ENCODE results near the gene TLE1.

The TLE1 gene

GRCh38 chr9:81573415-81574321, 115.7 kb downstream of the TLE1 start:
- no peak for FAIRE-seq

- no peak for FAIRE-seq
Observed at GRCh38 chr9:81570083-81570482, 119.3 kb downstream of the TLE1 start.

DNA sequence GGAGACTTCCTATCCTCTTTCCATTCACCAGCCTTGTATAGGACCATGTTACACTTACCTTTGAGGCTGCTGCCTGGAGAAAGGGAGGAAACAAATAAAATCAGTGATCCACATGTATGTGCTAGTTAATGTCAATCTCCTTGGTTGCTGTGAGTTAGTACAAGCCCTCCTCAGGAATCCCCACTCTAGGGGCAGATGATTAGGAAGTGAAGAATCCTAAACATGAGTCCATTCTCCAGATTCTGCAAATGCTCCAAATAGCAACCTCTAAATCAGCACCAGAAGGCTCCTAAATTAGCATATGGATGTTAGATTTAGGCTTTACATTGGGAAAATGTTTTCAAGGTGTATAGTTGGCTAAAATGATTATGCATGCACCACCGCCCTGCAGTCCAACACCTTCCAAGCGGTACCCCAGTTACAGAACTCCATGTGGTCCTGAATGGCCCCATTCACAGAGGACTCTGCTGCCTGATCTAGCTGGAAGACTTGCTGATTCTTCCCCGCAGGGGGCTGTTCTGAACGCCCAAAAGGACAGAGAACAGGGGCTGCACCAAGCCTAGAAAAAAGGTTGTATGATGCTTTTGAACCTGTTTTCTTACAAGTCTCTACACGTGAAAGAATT, 123.2 kb downstream of the TLE1 start:
- FAIRE-seq = no peak

- no peak for FAIRE-seq
Observed at GRCh38 chr9:81565609-81566008, 123.7 kb downstream of the TLE1 start.

DNA sequence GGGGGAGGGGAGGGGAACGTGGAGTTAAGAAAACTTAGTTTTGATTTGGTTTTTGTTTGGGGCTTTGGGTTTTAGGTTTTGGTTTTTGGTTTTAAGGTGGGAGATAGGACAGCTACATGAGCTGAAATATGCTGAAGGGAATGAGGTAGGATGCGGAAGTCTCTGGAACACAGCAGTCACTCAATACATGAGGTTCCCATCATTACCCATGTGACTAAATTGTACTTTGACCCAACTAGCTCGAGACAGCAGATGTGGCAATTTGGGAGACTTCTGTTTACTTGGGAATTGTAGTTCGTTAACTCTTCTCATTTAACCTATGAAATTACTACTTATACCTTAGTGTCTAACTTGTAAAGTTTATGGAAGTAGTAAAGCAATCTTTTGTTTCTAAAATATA, 124.2 kb downstream of the TLE1 start:
- FAIRE-seq = no peak

DNA sequence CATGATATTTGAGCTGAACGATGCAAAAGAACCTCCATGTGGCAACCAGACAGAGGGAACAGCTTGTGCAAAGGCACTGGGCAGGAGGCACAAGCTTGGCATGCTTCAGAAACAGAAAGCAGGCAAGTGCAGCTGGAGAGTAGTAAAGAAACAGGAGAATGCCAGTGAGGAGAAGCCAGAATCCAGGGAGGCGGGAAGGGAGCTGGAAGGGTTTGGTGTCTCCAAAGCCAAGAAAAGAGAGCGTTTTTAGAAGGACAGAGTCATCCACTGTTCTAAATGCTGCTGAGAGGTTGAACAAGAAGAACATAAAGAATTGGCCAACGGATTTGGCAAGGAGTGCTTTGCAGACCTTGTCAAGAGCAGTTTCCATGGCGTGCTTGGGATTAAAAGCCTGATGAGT, 124.7 kb downstream of the TLE1 start:
- no peak for FAIRE-seq

GRCh38 chr9:81563739-81564138, 125.6 kb downstream of the TLE1 start:
- no peak for FAIRE-seq

DNA sequence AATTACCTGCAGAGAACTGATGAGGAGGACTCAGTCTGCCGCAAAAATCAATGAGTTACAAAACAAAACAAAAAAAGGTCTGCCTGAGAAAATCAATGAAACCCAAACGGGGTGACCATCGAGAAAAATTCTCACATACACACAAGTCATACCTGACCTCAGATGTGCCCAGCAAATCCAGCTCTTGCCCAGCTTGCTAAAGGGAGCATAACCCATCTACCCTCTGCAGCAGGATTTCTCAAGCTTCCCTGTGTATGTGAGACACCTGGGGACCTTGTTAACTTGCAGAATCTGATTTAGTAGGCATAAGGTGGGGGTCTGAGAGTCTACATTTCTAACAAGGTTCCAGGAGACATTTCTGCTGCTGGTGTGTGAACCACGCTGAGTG, 126.3 kb downstream of the TLE1 start:
- no peak for FAIRE-seq

- no peak for FAIRE-seq
Observed at GRCh38 chr9:81562231-81563019, 126.9 kb downstream of the TLE1 start.

DNA sequence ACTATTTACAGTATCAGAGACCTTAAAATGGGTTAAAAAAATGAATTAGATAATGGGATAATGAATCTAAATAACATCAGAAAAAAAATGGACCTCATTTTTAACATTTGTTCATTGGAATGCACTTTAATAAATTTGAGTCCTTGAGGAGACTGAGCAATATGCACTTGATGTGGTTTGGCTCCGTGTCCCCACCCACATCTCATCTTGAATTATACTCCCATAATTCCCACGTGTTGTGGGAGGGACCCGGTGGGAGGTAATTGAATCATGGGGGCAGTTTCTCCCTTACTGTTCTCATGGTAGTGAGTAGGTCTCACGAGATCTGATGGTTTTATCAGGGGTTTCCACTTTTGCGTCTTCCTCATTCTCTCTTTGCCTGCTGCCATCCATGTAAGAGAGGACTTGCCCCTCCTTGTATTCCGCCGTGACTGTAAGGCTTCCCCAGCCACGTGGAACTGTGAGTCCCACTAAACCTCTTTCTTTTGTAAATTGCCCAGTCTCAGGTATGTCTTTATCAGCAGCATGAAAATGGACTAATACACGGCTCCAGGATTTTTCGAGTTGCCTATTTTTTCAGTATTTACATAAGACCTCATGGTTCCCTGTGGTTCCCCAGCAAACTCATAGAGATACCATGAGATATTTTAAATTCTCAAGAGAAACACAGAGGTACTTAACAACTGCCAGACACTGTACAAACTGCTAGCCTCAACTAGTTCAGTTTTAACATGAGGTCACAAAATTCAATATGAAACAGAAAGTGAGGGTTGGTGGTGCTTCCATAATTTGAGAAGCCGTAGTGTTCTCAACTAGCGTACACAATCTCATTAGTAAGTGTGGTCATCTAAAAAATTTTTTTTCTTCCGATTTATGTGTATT, 128.3 kb downstream of the TLE1 start:
- no peak for FAIRE-seq

DNA sequence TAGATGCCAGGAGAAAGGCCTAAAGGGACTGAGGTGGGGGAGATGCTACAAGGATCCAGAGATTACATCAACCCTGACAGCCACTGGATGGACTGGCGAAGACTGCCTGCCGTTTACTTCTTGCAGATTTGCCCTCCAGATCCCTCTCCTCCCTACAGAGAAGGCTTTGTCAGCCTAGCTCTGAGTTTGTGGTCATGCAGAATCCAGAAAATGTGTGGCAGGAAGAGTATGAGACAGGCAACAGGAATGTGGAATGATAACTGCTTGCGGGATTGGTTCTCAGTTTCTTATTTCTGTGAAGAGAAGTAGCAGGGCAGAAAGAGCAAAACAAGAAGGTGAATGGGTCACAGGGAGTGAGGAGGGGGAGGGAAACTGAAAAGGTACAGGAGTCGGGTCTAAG, 129.6 kb downstream of the TLE1 start:
- no peak for FAIRE-seq

GRCh38 chr9:81559197-81559596, 130.2 kb downstream of the TLE1 start:
- FAIRE-seq = no peak

GRCh38 chr9:81558091-81558830, 131.1 kb downstream of the TLE1 start:
- no peak for FAIRE-seq

GRCh38 chr9:81557452-81558090, 131.8 kb downstream of the TLE1 start:
- no peak for FAIRE-seq

DNA sequence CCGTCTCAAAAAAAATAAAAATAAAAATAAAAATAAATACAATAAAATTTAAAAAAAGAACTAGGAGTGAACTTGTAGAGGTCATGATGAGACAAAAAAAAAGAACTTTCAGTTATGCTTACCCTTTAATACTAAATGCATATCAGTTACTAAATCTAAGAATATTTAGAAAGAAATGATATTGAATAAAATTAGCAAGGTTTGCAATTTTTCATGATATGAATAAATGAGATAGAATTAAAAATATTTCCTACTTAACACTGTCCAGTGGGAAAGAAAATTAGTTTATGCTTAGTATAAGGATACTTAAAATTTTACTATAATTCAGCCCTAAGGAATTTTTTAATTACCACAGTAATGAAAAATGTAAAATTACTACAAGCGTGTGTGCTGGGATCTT, 132.4 kb downstream of the TLE1 start:
- FAIRE-seq = no peak

DNA sequence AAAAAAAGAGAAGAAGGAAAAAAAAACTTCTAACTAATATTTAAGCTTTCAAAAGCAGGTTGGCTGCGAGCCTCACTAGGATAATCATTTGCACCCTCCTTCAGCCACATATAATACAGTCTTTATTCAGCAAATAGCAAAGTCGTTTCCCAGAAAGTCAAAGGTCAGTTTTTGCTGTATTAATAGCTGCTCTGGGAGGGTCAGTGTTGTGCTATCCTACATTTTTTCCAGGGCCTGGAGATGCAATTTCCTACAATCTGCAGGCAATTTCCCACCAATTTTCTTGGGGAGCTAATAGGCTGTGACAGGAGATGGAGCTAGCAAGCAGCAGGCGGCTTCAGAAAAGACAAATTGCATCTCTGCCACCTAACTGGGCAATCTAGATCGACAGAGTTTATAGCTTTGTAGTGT, 136.8 kb downstream of the TLE1 start:
- FAIRE-seq = no peak

DNA sequence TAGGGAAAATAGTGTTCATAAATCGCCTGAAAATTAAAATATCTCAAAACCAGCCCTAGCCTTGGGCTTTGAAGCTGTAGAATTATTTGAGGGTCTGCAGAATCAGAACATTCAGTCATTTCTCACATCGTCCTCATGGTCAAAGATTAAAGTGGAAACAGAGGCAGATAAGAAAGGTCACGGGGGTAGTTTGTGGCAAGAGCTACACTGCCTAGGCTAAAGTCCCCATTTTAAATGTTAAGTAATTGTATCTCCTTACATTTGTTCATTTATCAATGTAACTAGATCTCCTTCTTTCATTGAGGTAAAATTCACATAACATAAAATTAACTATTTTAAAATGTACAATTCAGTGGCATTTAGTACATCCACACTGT, 139.2 kb downstream of the TLE1 start:
- no peak for FAIRE-seq

DNA sequence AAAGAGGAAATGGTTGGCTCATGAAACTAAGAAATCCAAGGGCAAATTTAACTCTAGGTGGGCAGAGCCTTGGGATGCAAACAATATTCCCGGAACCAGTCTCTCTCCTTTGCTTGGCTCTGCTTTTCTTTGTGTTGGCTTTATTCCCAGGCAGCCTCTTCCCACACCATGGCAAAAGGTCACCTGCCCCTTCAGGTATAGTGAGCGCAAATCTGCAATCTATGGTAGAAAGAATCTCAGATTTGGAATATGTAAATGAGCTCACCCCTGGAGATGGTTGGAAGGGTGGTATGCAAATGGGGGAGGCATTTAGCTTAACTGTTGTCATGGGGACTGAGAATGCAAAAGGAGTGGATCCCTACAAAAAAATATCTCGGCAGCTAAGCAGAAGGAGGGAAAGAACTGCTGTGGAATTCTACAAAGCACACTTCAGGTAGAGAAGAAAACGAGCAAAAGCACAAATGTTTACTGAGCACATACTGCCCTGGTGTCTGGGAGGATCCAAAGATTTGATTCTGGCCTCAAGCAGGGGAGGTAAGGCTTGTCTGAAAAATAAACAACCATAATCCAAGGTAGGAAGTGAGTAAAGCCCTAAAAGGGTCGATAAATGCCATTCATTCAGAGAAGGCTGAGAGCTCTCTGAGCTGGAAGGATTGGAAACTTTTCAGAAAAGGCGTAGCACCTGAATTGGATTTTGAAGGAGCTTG, 139.7 kb downstream of the TLE1 start:
- FAIRE-seq = no peak

GRCh38 chr9:81548911-81549310, 140.4 kb downstream of the TLE1 start:
- FAIRE-seq = no peak

GRCh38 chr9:81546489-81546888, 142.9 kb downstream of the TLE1 start:
- no peak for FAIRE-seq

GRCh38 chr9:81543695-81544094, 145.7 kb downstream of the TLE1 start:
- FAIRE-seq = no peak

All from islet of Langerhans (tissue), 1 donor.